Left ventricle myocardium inferior (tissue), 1 donor: ENCODE data around the gene SERPINH1. TPM values are rescaled to one million over a fixed set of nuclear protein-coding genes. Genes with fewer than 3 reads are reported as not detected.

Experiments used
- DNase-seq: peaks from one replicate; pipeline ENCODE4 v3.0.0-alpha.2; 2020
- H3K27ac ChIP-seq: fragments of 200-600 bp; replicated peaks from 2 replicates; pipeline ENCODE4 v1.8.0; 2021
- H3K27me3 ChIP-seq: fragments of 200-600 bp; 2 replicates; pipeline ENCODE4 v1.8.0; 2021; ENCODE audit warnings: low read depth
- H3K36me3 ChIP-seq: fragments of 200-600 bp; 2 replicates; pipeline ENCODE4 v1.8.0; 2021
- H3K4me1 ChIP-seq: fragments of 200-600 bp; 2 replicates; pipeline ENCODE4 v1.8.0; 2021
- H3K4me3 ChIP-seq: fragments of 200-600 bp; 2 replicates; pipeline ENCODE4 v1.8.0; 2021; ENCODE audit warnings: mild to moderate bottlenecking, moderate library complexity
- H3K9me3 ChIP-seq: fragments of 200-600 bp; replicated peaks from 2 replicates; pipeline ENCODE4 v1.8.0; 2021
- intact Hi-C: fragments of 100-400 bp; cut with micrococcal nuclease; formaldehyde crosslinking; loops from one replicate; pipeline ENCODE4 v1.11.0; 2022
- total RNA-seq: library from RNA; stranded (reverse); fragmentation: NEBNext Ultra II Directional; extraction: Animal tissue kit (Norgen Biotek cat#: 25700); gene quantifications from one replicate; pipeline ENCODE4 v1.2.1, GENCODE V29; 2021
- TF ChIP-seq, protein P1 (sequence below): fragments of 200-600 bp; IDR thresholded peaks from 2 replicates; pipeline ENCODE4 v1.8.0; 2021; ENCODE audit warnings: antibody characterized with exemption, mild to moderate bottlenecking, borderline replicate concordance
- donor health status: DM: no; HTN: yes; CAD: no; lungs with severe emphysema.

SERPINH1 gene
- total RNA-seq, 1 donor from 2014 or later, result 57.6 TPM

- no peaks in the 10 kb centered on the region for H3K27me3 ChIP-seq
- H3K27ac ChIP-seq, result peak overlapping the region; percentile 100
- peak overlapping the region; percentile 51 for H3K4me3 ChIP-seq
- H3K9me3 ChIP-seq, result no peaks in the 10 kb centered on the region
- TF ChIP-seq, protein P1, sequence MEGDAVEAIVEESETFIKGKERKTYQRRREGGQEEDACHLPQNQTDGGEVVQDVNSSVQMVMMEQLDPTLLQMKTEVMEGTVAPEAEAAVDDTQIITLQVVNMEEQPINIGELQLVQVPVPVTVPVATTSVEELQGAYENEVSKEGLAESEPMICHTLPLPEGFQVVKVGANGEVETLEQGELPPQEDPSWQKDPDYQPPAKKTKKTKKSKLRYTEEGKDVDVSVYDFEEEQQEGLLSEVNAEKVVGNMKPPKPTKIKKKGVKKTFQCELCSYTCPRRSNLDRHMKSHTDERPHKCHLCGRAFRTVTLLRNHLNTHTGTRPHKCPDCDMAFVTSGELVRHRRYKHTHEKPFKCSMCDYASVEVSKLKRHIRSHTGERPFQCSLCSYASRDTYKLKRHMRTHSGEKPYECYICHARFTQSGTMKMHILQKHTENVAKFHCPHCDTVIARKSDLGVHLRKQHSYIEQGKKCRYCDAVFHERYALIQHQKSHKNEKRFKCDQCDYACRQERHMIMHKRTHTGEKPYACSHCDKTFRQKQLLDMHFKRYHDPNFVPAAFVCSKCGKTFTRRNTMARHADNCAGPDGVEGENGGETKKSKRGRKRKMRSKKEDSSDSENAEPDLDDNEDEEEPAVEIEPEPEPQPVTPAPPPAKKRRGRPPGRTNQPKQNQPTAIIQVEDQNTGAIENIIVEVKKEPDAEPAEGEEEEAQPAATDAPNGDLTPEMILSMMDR, result no peak
- H3K4me1 ChIP-seq, result peaks cover 55% of the 10 kb centered on the region
- H3K36me3 ChIP-seq, result no peaks in the 10 kb centered on the region
- DNase-seq, result peak; percentile 94
- intact Hi-C loops, result no loop called here
These were observed 7.6 kb upstream of the SERPINH1 start for GRCh38 chr11:75554258-75555022.

- Histone ChIP-seq H3K4me1 (peaks cover 63% of the 10 kb centered on the region), H3K4me3 (peak overlapping the region; percentile 51)
These were observed 6.8 kb upstream of the SERPINH1 start for GRCh38 chr11:75555079-75555811.

GRCh38 chr11:75556275-75556674, 5.8 kb upstream of the SERPINH1 start:
- no peak for DNase-seq
- Histone ChIP-seq H3K27me3 (no peaks in the 10 kb centered on the region), H3K4me1 (peaks cover 74% of the 10 kb centered on the region), H3K9me3 (no peaks in the 10 kb centered on the region), H3K4me3 (no peak overlapping the region), H3K27ac (peak overlapping the region; percentile 100), H3K36me3 (no peaks in the 10 kb centered on the region)
- intact Hi-C loops, result no loop called here
- TF ChIP-seq, protein P1, result no peak

More at GRCh38 chr11:75555079-75555811, 6.8 kb upstream of the SERPINH1 start:
- TF ChIP-seq, protein P1, result no peak
- DNase-seq, result no peak
- Histone ChIP-seq H3K36me3 (no peaks in the 10 kb centered on the region), H3K27ac (peak overlapping the region; percentile 100), H3K27me3 (no peaks in the 10 kb centered on the region), H3K9me3 (no peaks in the 10 kb centered on the region)
- intact Hi-C loops, result no loop called here

DNA sequence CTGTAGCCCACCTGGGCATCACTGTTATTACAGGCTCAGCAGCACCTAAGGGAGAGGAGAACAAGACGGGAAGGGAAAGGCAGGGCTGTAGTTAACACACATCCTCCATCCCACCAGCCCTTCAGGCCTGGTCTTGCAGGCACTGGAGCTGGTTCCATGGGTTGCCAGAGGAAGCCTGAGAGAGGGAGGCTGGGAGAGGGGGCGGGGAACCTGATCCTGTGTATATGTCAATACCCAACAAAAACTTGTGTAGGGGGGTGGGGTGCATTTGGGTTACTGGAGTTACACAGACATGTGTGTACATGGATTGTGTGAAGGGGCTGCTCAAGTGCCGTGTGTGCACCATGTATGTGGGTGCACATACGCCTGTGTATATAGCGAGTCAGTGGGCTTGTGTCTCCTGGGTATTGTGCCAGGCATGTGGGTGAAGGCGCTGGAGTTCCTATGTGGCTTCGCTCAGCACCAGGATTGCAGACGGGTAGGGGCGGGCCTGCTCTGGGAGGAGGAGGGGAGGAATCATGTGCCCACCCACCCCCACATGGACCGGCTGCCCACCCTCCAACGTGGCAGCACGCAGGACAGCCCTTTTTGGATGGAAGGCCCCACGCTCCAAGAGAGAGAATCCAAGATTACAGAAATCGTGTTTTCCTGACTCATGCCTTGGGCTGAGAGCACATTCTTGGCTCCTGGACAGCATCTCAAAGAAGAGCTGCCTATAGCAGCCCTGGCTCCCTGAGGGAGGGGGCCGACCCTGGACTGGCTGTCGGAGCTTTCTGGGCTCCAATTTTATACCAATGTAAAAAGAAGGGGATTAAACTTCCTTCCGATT, 4.2 kb upstream of the SERPINH1 start:
- no peaks in the 10 kb centered on the region for H3K36me3 ChIP-seq
- TF ChIP-seq, protein P1, result no peak
- peak overlapping the region; percentile 41 for H3K4me3 ChIP-seq
- no peak for DNase-seq
- H3K4me1 ChIP-seq, result peaks cover 90% of the 10 kb centered on the region
- H3K27ac ChIP-seq, result peak overlapping the region; percentile 100
- no peaks in the 10 kb centered on the region for H3K27me3 ChIP-seq
- no peaks in the 10 kb centered on the region for H3K9me3 ChIP-seq
- intact Hi-C loops, result no loop called here
